GM21529 (cell line): ENCODE results near the gene DKK3.

Experiments used
- ATAC-seq: cut with Tn5 transposase; IDR thresholded peaks from one replicate; pipeline ENCODE4 v1.9.1; 2021; ENCODE audit not compliant: unreplicated experiment

DKK3 gene

DNA sequence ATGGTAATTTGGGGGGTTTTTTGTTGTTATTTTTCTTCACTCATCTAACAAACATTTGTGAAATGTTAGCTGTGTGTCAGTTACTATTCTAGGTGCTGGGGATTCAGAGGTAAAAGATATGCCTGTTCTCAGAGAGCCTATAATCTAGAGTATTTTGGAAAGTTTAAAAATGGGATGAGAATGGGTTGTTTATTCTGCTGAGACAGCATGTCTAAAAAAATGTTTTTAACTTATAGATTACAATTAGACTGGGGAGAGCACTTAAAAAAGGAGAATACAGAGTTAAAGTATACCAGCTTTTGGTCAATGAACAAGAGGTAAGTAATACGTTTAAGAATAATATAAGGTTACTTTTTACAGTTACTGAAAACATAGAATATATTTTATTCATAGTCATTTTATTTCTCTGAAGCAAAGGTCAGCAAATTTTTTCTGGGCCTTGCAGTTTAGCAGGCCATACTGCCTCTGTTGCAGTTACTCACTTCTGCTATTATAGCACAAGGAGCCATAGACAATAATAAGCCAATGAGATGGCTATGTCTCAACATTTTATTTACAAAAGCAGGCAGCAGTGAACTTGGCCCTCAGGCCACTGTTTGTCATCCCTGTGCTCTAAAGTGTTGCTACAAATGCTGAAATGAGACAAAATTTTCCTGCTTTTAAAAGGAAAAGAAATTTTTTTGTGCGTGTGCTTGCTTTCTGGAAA lies 60.0 kb downstream of the DKK3 start:
- ATAC-seq: no peak

DNA sequence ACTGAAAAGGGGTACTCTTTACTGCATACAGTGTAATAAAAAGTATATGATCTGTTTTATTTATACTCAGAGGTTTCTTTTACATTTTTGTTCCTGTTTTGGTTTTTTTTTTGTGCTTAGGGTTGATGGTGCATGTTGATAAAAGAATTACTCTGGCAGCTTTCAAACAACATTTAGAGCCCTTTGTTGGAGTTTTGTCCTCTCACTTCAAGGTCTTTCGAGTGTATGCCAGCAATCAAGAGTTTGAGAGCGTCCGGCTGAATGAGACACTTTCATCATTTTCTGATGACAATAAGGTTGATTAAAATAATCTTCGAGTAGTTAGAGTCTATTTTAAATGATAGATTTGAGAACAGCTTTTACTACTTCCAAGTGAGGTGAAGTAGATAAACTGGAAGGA lies 60.6 kb downstream of the DKK3 start:
- ATAC-seq: no peak

DNA sequence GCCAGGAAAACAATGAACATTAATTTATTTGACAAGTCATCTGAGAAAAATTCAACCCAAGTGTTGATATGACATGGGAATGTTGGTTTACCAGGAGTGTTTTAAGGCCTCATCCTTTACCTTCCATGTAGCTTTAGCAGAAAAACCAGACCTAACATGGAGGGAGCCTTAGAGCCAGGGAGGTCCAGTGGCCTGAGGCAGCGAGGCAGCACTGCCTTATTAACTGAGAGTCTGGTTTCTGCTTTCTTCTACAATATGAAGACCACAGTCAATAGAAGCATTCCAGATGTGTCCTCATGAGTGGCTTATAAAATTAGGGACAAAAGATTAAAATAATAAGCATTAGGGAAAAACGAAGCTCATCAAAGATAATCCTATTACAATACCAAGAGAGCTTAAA lies 61.5 kb downstream of the DKK3 start:
- ATAC-seq: no peak

DNA sequence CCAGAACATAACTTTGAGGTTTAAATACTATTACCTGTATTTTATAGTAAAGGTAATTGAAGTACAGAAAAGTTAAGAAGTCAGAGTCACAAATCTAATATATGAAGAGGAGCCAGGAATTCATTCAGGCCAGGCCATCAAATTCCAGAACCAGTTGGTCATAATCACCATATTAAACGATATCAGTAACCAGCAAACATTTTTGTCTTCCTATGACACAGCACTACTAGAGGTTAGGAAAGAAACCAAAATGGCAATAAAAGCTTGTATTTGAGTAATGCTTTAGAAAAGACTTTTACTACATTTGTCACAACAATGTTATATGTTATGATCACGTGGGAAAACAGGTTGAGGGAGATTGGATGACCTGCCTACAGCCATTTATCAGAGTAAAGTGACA lies 62.2 kb downstream of the DKK3 start:
- ATAC-seq: no peak

DNA sequence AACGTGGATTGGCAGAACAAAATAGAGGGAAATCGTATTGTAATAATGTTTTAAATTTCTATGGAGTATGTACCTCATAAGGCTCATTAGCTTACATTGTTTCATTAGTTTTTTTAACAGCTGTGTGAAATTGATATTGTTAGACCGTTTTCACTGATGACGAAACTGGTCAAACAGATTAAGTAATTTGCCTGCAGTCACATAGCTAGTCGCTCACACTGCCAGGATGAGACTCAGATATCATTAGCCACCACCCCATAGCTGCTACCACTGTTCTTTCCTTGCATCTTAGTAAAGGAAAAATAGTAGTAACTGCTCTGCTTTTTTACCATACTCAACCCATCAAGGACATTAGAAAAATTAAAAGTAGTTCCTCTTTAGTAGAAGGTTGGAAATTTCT lies 64.0 kb downstream of the DKK3 start:
- no peak for ATAC-seq

DNA sequence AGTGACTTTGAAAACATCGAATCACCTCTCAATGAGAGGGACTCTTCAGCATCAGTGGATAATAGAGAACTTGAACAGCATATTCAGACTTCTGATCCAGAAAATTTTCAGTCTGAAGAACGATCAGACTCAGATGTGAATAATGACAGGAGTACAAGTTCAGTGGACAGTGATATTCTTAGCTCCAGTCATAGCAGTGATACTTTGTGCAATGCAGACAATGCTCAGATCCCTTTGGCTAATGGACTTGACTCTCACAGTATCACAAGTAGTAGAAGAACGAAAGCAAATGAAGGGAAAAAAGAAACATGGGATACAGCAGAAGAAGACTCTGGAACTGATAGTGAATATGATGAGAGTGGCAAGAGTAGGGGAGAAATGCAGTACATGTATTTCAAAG lies 65.8 kb downstream of the DKK3 start:
- ATAC-seq: no peak

DNA sequence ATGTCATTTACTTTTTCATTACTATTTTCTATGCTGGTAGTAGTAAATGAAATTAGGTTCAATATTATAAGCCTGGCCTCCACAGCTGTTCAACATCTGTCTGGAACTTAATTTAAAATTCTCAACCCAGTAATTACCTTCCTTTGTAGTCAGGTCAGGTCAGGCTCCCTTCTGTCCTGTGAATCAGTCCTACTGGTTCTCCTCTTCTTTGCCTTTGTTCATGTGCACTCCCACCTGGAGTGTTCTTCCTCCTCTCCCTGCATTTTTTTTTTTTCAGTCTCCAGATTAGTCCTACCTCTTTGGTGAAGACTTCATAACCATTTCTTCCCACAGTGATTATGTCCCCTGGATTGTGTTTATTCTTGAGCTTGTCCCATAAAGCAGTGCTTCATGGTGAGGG lies 67.9 kb downstream of the DKK3 start:
- no peak for ATAC-seq

DNA sequence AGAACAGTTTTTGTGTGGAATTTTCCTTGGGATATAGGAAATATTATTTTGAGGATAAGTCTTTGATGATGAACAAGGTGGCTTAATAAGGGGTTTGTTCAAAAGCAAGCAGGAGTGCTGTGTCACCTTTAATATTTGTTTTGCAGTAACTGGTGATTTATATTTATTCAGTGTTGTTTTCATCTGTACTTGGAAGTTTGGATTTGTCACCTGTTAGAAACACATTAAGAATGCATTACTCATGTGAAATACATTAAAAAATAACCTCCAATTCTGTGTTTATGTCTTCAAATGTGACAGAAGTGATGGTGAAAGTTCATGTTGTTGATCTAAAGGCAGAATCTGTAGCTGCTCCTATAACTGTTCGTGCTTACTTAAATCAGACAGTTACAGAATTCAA lies 70.5 kb downstream of the DKK3 start:
- ATAC-seq: no peak

DNA sequence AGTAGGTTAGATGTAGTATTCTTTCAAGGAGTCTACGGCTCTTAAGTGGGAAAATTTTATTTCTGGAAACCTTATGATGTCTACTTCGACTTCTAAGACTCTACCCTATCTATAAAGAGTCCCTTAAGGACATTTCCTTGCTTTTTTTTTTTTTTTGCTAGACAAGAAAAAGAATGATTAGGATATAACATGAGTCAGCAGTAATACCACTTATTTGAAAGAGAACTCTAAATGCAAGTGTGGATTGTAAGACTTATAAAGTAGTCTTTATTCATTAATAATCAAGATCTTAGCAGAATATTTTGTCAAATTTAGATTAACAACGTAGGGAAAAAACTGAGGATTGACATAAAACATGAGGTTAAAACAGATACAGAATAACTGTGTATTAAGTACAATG lies 71.0 kb downstream of the DKK3 start:
- ATAC-seq: no peak

DNA sequence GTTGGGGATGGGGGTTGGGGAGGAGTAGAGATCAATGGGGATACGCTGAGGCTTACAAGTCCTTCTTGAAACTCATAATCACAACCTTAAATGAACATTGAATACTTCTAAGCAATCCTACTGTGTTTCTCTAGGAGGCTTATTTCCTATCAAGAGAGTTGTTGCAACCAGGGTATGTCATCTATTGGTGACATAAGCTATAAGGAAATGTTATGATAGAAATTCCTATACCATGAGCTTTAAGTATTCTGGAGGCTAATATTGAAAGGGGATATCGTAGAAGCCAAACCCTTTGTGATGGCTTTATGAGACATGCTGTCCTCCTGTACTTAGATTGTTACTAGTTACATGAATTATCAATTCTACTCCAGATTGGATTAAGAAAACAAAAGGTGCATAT lies 72.9 kb downstream of the DKK3 start:
- ATAC-seq: no peak

DNA sequence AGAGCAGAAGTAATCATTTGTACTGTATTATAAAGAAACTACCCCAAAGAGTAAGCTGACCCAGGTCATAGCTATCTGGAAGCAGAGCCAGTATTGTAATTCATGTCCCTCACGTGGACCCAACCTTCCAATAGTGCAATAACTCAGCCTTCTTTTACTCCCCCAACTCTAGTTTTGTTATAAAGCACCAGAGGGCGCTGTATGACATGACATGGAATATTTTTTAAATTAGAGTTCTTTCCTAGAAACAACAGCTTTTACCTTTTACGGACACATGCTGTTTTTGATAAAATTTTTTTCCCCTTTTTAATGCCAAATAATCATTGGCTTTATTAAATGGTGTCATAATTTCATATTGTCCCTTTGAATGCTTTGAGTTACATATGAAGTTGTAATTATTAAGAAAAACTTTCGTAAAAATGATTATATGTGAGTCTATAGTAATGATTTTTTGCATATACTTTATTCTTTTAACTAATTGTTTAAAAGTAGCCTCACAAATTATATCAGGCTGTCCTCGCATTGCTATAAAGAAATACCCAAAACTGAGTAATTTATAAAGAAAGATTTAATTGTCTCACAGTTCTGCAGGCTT lies 76.9 kb downstream of the DKK3 start:
- no peak for ATAC-seq

DNA sequence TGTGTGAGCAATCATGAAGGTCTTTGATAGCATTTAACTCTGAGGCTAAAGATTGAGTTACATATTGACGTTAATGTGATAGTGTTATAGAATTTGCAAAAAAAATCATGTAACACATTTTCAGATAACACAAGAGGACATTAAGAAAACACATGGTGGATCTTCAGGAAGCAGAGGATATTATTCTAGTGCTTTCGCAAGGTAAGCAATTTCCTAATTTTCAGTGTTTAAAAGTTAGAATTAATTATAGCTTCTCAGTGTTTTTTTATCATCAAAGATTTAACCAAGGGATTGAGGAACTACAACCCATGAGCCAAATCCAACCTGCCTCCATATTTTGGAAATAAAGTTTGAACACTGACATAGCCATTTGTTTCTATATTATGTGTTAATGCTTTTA lies 78.5 kb downstream of the DKK3 start:
- ATAC-seq: no peak

DNA sequence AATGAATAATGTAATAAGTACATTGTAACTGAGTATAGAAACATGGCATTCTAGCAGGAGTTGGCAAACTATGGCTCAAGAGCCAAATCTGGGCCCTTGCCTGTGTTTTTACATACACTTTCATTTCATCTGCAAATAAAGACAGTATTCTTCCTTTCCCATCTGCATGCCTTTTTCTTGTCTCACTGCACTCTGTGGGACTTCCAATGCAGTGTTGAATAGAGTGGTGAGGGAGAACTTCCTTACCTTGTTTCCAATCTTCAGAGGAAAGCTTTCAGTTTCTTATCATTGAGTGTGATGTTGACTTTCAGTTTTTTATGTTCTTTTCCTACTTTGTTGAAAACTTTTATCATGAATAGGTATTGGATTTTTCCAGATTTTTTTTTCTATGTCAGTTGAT lies 84.6 kb downstream of the DKK3 start:
- no peak for ATAC-seq

DNA sequence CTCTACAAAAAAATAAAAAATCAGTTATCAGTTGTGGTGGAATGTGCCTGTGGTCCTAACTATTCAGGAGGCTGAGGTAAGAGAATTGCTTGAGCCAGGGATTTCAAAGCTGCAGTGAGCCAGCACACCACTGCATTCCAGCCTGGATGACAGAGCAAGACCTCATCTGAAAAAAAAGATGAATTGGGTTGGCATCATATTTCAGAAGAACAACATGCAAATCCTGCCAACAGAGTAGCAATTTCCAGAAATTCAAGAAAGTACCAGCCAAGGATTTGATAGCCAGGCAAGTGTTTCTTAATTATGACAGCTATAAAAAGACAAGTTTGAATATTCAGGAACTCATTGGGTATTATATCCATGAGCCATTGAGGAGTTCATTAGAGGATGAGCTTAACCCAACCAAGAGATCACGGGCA lies 91.4 kb downstream of the DKK3 start:
- no peak for ATAC-seq

DNA sequence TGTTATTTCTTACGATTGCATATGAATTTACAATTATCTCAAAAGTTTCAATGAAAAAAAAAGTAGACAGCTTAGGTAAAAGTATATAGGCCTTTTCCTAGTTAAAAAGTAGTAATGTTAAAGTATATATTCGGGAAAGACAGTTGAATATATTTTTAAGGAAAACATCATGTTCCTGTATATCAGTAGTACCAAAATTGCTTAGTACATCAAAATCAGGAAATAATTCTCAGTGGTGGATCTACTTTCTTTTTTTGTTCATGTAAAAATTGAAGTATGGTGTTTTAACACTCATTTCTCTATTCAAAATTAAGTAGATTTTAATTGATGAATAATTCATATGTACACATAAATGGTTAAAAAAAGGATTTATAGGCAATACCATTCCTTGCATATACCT lies 92.8 kb downstream of the DKK3 start:
- no peak for ATAC-seq

DNA sequence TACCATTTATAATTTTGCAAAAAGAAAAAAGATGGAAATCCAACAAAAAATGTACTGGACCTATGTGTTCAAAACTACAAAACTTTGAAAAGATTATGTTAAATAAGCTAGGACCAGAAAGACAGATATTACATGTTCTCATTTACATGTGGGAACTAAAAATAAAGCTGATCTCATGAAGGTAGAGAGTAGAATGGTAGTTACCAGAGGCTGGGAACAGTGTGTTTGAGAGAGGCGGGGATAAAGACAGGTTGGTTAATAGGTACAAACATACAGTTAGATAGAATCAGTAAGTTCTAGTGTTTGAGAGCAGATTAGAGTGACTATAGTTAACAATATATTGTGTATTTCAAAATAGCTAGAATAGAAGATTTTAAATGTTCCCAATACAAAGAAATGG lies 95.0 kb downstream of the DKK3 start:
- no peak for ATAC-seq
